GM20000 (cell line): ENCODE data around the gene LRWD1.

Experiments used
- DNase-seq: peaks from one replicate; pipeline ENCODE4 v3.0.0; 2012; ENCODE audit warnings: low spot score
- TF ChIP-seq, protein P1 (sequence below): IDR thresholded peaks from 2 replicates; pipeline ENCODE4 v1.5.1; 2012; ENCODE audit warnings: mild to moderate bottlenecking, control low read depth; ENCODE audit errors: extremely low read depth, missing control alignments

The LRWD1 gene

DNA sequence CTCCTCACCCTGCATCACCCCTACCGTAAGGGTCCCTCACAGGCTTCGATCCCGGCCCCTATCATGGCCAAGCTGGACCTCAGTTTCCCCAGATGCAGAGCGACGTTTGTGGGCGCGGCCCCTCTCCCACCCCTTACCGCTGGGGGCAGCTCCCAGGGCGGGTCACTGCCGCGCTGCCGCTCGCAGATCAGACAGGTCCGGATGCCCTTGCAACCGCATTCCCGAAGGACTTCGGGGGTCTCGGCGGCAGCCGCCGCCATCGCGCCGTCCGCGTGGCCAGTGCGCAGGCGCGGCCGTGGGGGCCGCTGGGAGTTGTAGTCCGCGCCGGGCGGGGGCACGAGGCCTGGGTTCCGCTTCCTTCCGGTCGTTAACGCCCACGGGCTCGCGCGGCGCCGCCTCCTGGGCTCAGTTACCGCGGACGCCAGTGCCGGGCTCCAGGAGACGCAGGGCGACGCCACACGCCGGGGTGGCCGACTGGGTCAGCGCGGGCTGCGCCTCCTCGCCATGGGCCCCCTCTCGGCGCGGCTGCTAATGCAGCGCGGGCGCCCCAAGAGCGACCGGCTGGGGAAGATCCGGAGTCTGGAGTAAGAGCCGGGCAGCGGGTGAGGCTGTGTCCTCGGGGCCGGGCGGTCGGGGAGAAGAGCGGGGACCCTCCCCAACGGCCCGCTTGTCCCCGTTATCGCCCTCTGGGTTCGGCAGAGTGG is at the start of gene LRWD1, which contains the start of gene ALKBH4:
LRWD1 (plus strand) TSS at position 408 of the 704 bp plus-strand sequence; CDS start at position 505, 97 bp downstream.
ALKBH4 (minus strand) TSS at position 287 of the 704 bp plus-strand sequence; CDS start at position 260, 27 bp downstream.
- DNase-seq, result peak; percentile 100
- TF ChIP-seq, protein P1, sequence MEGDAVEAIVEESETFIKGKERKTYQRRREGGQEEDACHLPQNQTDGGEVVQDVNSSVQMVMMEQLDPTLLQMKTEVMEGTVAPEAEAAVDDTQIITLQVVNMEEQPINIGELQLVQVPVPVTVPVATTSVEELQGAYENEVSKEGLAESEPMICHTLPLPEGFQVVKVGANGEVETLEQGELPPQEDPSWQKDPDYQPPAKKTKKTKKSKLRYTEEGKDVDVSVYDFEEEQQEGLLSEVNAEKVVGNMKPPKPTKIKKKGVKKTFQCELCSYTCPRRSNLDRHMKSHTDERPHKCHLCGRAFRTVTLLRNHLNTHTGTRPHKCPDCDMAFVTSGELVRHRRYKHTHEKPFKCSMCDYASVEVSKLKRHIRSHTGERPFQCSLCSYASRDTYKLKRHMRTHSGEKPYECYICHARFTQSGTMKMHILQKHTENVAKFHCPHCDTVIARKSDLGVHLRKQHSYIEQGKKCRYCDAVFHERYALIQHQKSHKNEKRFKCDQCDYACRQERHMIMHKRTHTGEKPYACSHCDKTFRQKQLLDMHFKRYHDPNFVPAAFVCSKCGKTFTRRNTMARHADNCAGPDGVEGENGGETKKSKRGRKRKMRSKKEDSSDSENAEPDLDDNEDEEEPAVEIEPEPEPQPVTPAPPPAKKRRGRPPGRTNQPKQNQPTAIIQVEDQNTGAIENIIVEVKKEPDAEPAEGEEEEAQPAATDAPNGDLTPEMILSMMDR, result no peak

DNA sequence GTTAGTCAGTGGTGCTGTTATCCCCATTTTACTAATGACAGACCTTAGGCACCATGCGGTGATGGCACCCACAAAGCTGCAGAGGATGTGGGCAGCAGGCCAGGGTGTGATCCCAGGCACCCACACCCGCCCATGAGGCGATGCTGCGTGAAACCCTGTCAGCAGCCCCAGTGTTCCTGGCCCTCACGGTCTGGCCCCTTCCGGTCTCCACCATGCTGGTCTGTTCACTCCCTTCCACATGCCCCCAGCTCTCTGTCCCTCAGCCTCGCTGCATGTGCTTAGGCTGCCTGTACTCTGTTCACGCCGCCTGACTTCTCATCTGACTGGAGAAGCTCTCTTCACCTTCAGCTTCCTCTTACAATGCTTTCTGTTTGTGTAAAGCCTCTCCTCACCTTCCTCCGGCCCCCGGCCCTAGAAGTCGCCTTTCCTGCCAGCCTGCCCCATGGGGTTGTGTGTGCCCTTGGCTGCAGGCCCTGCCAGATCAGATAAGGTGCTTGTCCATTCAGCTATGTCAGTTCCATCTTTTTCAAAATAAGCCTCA is 49.0 kb upstream of the LRWD1 start:
- DNase-seq, result no peak
- TF ChIP-seq, protein P1, result no peak

DNA sequence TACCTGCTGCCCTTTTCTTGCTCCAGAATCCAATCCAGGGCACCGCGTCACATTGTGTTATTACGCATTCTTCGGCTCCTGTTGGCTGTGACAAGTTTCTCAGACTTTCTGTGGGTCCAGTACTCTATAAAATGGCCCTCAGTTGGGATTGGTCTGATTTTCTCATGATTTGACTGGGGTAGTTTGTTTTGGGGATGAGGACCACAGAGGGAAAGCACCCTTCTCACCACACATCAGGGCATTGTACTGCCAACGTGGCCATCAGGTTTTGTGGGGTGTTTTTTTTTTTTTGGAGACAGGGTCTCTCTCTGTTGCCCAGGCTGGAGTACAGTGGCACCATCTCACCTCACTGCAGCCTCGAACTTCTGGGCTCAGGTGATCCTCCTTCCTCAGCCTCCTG is 48.4 kb upstream of the LRWD1 start:
- no peak for DNase-seq
- TF ChIP-seq, protein P1, result no peak

DNA sequence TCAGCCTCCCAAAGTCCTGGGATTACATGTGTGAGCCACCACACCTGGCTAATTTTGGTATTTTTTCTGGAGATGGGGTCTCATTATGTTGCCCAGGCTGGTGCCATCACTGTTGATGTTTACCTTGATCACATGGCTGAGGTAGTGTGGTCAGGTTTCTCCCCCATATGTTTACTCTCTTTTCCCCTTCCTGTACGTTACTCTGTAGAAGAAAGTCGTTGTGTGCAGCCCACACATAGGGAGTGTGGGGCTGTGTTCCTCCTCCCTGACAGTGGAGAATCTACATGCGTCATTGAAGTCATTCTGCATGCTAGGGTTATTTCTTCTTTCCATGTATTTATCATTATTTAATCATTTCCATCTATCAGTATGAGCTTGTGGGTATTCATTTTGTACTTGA is 47.7 kb upstream of the LRWD1 start:
- no peak for DNase-seq
- TF ChIP-seq, protein P1, result no peak

DNA sequence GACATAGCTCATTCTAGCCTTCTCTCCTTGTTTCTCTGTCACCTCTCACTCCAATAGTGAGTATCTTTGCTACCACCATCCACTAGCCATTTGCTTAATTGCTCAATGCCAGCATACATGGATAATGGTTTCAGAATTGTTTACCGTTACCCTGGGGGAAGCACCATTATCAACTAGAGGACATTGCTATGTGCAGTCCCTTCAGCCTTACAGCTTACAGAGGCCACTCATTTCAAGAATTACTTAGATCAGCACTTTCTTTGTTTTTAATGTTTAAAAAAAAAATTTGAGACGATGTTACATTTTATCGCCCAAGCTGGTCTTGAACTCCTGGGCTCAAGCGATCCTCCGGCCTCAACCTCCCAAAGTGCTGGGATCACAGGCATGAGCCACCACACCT is 46.2 kb upstream of the LRWD1 start:
- TF ChIP-seq, protein P1, result no peak
- no peak for DNase-seq

DNA sequence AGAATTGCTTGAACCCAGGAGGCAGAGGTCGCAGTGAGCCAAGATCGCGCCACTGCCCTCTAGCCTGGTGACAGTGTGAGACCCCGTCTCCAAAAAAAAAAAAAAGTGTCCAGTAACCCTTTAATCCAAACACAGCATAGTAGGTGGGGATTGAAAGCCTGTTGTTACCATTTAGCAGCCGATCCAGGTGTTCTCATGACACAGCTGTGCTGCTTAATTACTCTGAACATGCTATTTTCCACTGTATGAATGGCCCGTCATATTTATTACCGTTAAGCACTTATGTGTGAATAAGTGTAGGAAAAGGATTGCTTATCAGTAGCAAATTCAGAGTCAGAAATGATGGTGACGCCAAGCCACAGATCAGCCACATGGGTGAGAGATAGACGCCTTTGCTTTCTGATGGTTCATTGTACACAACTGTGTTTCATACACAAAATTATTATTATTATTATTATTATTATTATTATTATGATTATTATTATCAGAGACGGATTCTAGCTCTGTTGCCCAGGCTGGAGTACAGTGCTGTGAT is 43.0 kb upstream of the LRWD1 start:
- TF ChIP-seq, protein P1, result no peak
- DNase-seq, result no peak

DNA sequence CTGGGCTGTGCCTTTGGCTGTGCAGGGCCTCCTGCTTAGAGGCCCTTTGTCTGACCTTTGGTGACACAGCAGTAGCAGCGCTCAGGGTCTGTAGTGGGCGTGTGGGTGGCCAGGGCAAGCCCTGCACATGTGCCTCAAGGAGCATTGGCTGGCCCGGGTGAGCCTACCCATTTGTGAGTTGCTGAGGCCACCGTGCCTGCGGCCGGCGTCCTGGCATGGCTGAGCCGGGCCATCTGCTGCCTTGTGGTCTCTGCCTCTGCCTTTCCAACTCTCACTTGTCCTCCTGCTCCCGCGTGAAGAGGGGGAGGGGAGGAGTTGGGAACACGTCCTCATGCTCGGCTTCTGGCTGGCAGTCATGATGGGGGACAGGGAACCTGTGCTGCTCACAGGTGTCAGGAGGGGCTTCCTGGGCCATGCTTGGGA is 40.6 kb upstream of the LRWD1 start:
- TF ChIP-seq, protein P1, result no peak
- DNase-seq, result no peak
